Mammary epithelial cell (primary cell): ENCODE data around the gene CDCA7L.
"Not testable (repeated sequence)": the region's sequence is repeated elsewhere in the genome, so short reads cannot be mapped to it uniquely, and the experiment has no call there.

Experiments
- CTCF ChIP-seq, 2 donors: IDR thresholded peaks in 1 of 2; conservative IDR thresholded peaks in 1 of 2; 2 replicates each; pipeline ENCODE4 v1.5.1; 2011 to 2012; ENCODE audit warnings: inconsistent platforms in 2 of 2, low read length in 2 of 2, mild to moderate bottlenecking in 2 of 2, control low read depth in 1 of 2, low read depth in 1 of 2; ENCODE audit not compliant: insufficient read depth in 1 of 2; ENCODE audit errors: extremely low read depth in 1 of 2
- EZH2 ChIP-seq: IDR thresholded peaks from 2 replicates; pipeline ENCODE4 v1.6.1; 2012; ENCODE audit warnings: low read length, inconsistent platforms, borderline replicate concordance

DNA sequence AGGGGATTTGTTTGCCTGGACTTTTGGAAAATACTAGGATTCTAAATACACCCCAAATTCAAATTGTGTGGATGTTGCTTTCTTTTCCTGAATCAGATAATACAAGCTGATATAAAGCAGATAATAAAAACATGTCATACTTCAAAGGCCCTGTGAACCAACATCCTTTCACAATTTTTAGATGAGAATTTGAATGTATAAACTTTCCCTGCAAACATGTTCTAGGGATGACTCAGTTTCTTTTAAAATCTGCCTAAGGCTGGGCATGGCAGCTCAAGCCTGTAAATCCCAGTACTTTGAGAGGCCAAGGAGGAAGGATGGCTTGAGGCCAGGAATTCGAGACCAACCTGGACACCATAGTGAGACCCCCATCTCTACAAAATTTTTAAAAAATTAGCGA lies 62.2 kb downstream of the CDCA7L start:
- TF ChIP-seq EZH2; CTCF (conservative IDR thresholded peaks at IDR 0.05 in 1 of 2, IDR thresholded peaks at IDR 0.05 in 1 of 2; ENCODE audit: extremely low read depth in 1 of 2, insufficient read depth in 1 of 2, low read depth in 1 of 2, low read length in 2 of 2): not testable (repeated sequence)
